Hepatic stellate cell (primary cell): ENCODE measurements around the gene C14orf119.

Experiments
- DNase-seq: peaks from one replicate; pipeline ENCODE4 v3.0.0; 2011; ENCODE audit warnings: low spot score

The C14orf119 gene

GRCh38 chr14:23060536-23061260, 34.6 kb upstream of the C14orf119 start:
- DNase-seq: no peak

GRCh38 chr14:23062002-23062401, 33.3 kb upstream of the C14orf119 start:
- peak; percentile 95 for DNase-seq

DNA sequence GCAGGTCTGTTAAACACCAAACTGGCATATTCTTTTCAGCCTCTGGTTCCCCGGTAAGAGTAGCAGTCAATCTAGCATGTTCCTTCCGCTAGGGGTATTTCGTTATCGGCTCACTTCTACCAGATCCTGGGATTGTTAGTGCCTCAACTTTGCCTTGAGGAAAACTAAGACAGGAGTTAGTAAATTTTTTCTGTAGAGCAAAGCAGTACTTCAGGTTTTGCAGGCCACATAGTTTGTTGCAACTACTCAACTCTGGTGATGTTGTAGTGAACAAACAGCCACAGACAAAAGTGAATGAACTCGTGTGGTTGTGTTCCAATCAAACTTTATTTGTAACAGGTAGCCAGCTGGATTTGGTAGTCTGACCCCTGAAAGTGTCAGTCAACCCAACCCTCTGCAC, 31.7 kb upstream of the C14orf119 start:
- DNase-seq: no peak

GRCh38 chr14:23066368-23066767, 28.9 kb upstream of the C14orf119 start:
- no peak for DNase-seq

DNA sequence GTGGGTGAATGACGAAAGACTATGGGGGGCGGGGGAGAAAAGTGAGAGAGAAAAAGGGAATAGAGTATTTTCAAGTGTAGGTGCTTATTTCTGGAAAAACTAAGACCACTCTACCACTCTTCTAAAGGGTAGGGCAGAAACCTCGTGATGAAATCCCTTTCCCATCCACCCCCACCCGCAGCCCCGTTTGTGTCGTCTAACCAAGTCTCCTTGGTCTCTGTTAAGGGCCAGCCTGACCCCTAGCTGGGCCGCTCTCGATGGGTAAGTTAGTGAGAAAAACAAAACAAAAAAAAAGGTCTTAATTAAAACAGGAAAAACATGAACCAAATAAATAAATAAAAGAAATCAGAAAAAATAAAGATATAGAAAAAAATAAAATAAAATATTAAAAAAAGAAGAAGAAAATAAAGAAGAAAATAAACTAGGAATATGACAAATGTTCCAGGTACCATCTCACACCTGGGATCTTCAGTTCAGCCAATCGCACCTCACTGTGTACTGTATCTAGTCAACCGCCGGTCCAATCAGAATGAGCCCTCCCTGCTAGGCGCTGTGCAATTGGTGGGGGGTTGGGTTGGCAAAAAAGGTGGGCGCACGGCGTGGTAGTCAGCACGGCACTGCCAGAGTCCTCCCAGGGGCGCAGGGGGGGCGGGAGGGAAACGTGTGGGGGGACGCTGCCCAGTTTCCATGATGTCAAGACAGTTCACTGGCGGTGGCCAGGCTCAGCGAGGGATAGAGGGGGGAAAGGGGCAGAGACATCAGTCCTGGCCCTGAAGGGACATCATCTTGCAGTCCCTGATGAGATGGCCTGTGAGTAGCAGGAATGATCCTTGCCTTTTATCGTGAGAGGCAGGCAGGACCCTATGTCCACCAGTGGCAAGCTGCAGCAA, 28.2 kb upstream of the C14orf119 start:
- DNase-seq: no peak

DNA sequence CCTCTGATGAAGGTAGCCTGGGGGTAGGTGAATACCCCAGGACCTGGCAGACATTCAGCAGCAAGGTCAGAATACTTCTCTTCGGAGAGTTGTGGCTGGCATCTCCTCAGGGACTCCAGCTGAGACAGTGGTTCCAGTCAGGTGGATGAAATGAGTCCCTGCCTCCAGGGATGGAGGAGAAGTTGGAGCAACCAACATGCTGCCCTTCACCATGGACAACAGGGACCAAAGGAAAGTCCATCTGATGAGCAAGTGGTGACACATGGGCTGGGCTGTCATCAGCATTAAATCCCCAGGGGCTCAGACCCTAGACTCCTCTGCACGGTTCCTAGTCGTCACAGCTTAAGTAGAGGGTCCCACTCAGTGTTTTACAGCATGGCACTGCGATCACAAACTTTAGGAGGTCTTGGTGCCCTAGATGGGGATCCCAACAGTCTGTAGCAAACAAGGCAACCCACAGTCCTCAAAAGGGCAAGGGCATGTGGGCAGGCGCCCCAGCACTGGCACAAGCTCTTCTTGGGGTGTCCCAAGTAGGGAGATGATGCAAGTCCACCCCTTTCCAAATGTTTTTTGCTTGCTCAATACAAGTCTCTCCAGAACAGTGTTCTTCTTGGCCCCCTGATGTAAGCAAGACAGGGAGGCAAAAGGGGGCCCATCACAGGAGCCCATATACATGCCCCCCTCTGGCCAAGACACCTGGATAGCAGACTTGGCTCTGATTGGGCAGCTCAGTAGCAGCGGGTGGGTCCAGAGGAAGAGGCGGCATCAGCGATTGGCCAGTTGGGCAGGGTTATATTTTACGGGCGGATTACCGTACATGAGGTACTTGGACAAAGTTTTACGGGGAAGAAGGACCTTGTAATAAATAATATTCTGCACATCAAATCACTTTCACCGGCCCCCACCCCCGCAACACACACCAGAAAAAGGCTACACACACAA, 27.2 kb upstream of the C14orf119 start:
- DNase-seq: no peak

DNA sequence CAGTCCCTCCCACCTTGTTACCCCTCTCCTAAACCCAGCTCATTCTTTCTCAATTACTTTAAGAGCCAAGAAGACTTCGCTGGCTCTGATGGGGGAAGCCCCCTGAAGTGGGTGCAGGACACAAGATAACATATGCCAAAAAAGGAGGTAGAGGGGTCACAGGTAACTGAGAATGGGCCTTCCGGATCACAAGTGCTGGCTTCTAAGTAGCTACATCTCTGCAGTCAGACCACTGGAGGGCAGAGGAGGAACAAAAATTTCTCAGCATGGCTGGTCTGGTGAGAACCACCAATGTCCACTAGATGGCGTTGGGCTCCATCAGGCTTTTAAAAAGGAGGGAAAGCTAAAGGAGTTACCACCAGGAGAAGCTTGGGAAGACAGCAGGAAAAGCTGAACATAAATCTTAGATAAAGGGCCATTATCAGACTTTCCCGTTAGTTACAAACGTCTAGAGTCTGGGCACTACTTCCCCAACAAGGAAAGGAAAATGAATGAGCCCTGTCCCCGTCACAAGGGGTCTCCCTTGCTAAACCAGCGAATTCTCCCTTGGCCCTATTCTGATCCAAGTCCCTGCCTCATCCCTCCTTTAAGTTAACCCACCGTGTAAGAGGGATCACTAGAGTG, 26.4 kb upstream of the C14orf119 start:
- DNase-seq: peak; percentile 89

DNA sequence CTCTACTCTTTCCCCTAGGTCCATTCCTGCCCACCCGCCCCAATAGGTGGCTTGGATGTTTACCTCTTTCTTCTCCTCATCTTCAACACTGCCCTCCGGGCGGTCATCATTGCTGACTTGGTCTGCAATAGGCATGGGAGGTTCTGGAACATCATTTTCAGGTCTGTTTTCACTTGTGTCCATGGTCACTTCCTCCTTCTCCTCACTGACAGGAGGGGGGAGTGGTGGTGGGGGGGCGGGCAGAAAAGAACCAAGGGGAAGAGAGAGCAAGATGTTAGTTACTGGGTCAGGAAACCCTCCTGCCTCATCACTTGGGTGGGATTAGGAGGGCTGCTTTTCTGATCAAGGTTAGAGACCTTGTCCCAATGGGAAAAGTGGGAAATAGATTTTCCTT, 25.9 kb upstream of the C14orf119 start:
- DNase-seq: no peak

DNA sequence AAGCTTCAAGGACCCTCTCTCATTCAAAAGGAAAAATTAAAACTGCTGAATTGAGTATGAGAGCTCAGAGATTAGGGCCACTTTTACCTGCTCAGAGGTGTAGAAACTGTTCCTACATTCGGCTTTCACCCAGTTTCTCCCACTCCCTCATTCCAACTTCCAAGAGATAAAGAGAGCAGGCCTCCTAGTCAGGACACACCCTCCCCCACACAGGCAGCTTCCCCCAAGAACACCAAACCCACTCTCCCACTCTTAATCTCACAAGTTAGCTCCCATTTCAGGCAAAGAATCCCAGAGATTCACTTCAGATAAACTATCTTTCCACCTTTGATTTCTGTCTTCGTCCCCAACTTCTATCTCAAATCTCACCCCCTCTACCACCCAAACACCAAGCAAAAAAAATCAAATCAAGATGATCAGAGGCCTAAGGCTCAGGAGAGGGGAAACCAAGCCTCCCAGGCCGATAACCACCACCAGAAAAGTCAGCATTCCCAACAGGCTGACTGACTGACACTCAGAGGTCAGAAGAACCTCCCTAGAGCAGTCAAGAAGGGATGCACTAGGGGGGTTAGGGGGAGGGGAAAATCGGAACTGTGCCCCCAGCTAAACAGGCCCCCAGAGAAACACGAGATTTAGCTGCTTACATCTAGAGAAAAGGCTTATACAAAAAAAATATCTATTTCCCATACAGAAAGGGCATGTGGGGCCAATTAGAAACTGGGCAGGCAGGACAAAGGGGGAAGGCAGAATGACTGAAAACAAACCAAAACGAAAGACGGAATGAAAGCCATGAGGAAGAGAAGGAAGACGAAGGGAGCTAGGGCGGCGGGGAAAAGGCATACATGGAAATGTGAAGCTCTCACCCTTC, 24.8 kb upstream of the C14orf119 start:
- no peak for DNase-seq

DNA sequence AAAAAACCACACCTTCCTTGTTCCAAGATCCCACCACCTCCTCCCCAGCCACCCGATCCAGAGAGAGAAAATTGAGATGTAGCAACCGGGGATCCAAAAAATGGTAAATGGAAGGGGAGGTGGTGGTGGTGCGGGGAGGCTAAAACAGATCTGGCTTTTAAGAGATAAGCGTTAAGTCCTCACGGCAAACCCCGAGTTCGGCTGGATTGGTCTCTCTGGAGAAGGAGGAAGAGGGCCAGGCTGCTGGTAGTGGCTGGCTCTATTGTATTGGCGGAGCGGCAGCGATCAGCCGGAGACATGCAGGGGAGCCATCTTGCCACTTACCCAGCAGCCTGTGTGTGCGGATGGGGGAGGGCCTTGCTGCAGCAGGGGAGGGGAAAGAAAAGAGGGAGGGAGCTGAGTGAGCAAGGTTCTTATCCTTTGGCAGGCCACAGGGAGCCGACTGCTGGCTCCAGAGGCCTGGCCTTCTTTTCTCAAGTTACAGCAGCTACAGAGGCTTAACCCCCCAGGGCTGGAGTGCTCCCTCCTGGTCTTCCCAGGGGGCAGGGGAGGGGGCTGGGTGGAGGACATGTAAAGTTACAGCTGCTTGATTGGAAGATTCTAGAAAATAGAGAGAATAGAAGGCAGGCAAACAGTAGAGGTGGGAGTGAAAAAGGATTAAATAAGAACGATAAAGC, 23.9 kb upstream of the C14orf119 start:
- DNase-seq: peak; percentile 91

DNA sequence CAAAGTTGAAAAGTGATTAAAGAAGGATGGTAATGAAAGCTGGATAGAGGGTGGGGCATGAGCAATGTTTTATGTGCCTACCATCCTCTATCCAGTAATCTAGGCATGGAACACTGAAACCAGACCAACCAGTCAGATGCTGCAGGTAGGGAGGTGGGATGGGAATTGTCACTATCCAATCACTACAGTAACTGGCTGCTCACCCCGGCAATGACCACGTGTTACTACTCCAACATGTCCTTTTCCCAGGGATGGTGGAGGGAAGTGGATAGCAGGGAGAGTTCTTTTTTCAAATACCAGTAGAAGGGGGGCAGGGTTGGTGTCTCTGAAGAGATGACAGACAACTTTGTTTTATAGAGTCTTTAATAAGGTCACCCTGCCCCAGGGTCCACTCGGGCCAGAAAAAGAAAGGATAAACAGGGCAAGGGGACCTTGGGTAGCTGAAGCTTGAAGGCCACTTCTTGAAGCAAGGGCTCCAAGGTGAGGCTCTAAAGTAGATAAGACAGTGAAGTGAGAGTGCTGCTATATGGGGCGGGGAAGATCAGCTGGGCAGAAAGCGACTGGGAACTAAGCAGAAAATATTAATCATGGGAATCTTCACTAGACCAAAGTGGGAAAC, 23.3 kb upstream of the C14orf119 start:
- DNase-seq: no peak

DNA sequence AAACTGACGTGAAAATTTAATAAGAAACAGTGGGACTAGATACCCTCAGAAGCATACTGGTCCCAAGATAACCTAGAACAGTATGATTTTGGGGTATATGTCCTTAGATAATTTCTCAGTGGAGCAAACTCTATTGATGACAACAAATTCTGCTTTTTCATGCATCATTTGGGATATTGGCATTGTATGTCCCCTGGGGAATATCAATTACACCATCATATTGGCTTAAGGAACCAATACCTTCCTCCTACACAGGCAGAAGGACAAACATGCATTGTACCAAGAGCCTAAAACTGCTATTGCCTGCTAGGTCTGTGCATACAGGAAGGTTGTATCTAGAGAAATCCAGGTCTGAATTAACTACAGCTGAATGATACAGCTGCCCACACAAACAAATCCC, 20.4 kb upstream of the C14orf119 start:
- DNase-seq: no peak

GRCh38 chr14:23076785-23077408, 18.4 kb upstream of the C14orf119 start:
- no peak for DNase-seq

DNA sequence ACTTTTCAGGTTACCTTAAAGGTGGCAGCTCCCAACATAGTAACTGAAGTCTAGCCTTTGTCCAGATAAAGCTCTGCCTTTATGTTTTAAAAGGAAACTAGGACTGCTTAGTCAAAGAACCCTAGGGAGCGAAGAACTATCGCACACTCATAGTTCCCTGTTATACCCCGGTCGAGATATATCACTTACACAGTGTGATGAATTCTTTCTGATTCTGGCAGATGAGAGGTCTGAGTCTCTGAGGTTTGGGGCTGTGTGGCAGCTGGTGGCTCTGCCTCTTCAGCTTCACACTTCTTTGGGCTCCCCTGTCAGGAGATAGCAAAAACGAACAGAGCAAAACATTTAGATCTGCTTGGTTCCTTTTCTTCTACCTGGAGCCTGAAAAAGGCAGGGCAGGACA, 17.3 kb upstream of the C14orf119 start:
- DNase-seq: no peak

DNA sequence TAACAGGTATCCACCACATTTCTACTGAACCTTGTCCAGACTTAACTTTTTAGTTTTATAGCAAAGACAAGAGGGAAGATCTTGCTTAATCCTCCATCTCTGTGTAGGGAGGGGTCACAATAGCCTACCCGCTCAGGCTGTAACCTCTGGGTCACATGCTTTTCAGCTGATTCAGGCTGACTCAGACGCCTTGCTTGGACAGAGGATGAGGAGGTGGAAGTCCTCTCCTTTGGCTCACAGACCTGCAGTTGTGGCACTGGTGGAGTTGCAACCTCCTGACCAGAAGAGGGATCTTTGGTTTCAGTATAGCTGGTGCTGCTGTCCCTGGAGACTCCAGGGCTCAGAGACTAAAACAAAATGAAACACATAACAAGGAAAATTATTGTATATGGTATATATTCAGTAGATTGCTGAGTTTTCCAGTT, 16.6 kb upstream of the C14orf119 start:
- DNase-seq: peak; percentile 81

- no peak for DNase-seq
These were observed 15.6 kb upstream of the C14orf119 start for GRCh38 chr14:23079716-23080115.

- DNase-seq: no peak
These were observed 14.8 kb upstream of the C14orf119 start for GRCh38 chr14:23080474-23080873.

- DNase-seq: no peak
These were observed 9.8 kb upstream of the C14orf119 start for GRCh38 chr14:23085458-23085857.

- DNase-seq: no peak
These were observed 8.7 kb upstream of the C14orf119 start for GRCh38 chr14:23086565-23086964.
